HG03460 (cell line): ENCODE results near the gene PRDM16.

Experiments used
- ATAC-seq: cut with Tn5 transposase; IDR thresholded peaks from one replicate; pipeline ENCODE4 v1.9.1; 2021; ENCODE audit not compliant: unreplicated experiment

Gene PRDM16

DNA sequence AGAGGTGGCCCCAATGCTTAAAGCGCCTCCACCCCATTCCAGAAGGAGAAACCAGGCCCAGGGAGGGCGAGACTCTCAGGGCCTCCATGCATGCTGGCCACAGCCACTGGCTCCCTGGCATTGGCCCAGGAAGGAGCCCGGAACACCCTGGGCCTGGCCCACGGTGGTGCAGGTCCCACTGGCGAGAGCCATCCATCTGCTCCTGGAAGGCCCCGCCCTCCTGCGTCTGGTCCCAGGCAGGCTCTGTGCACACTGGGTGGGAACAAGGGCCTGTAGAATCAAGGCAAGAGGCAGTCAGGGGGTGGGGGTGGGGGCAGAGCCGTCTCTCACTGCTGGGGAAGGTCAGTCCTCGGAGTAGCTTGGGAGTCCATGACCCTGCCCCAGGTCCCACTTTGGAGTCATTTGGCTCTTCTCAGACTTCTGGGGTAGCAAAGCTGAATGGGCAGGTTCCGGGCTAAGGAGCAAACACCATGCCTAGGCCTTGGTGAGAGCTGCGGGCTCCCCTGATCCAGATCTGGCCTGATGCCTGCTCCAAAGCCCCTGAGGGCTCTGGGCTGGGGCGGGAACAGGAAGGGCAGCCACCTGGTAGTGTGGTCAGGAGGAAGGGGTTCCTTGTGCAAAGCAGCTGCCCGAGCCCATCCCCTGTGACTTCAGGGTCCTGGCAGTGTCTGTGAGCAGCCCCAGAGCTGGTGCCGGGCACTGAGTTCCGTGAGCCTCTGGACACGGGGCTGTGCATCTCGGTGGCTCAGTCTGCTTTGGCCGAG is 278.4 kb downstream of the PRDM16 start:
- ATAC-seq, result no peak

GRCh38 chr1:3348196-3348865 is 279.3 kb downstream of the PRDM16 start:
- ATAC-seq, result no peak

DNA sequence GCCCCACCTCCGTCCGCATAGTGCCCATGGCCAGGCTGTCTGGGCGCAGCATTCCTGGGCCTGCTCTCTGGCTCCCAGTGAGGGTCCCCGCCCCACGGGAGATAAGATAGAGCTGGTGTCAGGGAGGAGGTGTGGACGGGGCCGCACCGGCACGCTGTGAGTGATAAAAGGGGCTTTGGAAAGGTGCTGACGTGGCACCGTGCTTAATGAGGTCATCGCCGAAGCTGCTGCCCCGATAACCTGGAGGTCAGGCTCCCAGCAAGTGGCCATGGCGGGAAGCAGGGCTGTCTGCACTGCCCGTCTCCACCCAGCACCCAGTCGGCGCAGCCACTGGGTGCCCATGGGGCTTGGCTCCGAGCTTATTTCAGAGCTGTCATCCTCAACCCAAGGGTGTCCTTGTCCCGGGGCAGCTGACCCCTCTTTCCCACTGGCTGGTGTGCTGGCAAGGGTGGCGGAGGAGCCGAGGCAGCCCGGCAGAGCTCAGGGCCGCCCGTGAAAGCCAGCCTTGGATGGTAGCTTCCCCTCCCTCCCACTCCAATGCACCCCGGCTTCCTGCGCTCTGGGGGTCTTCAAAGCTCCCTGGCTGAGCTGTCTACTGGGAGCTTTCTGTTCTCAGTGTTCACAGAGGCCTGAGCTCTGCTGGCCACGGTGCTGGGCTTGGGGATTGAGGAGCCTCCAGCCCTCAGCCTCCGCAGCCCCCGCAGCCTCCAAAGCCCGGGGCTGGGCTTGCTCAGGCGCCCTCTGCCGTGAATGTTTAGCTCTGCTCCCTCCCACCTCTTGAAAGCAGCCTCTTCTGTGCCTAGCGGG is 280.4 kb downstream of the PRDM16 start:
- ATAC-seq, result no peak

- ATAC-seq, result no peak
These were observed 280.9 kb downstream of the PRDM16 start for GRCh38 chr1:3349968-3350299.

DNA sequence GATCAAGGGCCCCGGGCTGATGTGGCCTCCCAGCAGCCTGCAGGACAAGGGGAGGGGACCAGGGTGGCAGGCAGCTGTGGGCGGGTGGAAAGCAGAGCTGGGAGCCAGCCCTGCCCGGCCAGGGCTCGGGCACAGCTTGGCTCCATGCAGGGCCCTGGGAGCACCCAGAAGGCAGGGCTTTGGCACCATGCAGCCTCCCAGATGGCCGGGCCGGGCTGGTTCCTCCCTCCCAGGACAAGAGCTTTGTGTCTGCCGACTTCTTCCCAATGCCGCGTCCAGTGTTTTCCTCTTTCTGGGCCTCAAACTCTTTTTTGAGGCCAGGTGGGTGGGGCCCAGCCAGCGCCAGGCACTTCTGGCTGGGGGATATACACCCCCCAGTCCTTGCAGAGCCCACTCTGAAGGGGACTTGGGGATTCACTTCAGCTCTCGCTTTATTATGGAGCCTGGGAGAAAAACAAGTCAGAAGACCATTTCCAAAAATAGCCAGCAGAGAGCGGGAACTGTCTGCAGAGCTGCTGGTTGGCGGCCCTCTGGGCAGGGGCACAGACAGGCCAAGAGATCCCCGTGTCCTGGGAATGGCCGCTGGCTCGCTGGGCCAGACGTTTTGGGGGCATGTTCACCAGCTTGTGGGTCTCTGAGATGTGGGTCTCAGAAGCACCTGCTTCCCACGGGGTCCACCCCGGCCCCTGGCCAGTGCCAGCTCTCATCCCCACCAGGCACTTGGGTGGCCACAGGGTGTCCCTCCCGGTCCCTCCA is 281.7 kb downstream of the PRDM16 start:
- no peak for ATAC-seq

DNA sequence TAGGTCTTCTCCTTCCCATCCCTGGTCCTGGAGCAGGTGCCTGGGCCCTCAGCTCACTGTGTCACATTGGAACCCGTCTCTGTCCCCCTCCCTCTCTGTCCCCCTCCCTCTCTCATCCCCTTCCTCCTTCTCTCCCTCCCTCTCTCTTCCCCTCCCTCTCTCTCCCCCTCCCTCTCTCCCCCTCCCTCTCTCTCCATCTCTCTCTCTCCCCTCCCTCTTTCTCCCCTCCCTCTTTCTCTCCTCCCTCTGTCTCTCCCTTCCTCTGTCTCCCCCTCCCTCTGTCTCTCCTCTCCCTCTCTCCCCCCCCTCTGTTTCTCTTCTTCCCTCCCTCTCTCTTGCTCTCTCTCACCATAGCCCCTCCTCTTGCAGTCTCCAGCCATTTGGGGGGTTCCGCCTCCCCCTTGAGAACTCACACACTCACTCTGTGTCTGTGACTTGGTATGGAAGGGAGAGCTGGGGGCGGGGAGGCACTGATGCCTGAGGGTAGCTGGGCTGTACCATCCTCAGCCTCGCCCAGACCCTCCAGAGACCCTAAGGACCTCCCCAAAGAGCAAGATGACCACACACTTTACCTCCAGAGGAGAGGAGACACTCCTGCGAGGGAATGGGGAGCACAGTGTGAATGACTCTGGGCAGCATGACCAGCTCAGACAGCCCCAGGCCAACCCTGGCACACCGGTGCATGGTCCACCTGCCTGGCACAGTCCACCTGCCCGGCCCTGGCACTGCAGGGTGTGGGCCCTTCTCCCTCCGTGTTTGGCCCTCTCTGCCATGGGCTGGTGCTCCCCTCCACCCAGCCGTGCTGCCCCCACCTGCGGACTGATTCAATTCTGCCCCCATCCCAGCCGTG is 282.7 kb downstream of the PRDM16 start:
- no peak for ATAC-seq

DNA sequence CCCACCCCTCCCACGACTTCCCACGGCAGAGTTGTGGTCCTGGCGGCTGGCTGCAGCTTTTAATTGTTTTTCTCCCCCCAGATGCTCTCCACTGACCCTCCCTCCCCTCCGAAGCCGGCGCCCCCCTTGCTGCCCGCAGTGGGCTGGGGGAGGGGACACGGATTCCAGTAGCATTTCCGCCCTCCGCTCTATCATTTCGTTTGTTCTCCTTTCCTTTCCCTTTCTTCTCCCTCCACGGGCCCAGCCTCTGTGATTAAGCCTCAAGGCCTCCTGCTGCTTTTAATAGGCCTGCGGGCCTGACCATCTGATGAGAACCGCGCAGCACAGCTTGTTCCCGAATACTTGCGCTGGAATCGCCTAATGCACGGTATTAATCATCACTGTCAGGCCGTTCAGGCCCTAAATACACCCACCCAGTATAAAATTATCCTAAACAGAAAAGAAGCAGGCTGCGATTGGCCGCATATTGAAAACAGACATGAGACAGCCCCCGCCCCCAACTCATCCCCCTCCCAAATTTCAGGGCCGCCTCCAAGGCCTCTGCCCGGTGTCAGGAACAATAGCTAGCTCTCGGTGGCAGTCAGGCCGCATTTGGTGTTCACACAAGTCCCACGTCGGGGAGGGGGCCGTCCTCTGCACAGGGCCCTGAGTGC is 283.4 kb downstream of the PRDM16 start:
- no peak for ATAC-seq

GRCh38 chr1:3352952-3353331 is 283.9 kb downstream of the PRDM16 start:
- no peak for ATAC-seq

DNA sequence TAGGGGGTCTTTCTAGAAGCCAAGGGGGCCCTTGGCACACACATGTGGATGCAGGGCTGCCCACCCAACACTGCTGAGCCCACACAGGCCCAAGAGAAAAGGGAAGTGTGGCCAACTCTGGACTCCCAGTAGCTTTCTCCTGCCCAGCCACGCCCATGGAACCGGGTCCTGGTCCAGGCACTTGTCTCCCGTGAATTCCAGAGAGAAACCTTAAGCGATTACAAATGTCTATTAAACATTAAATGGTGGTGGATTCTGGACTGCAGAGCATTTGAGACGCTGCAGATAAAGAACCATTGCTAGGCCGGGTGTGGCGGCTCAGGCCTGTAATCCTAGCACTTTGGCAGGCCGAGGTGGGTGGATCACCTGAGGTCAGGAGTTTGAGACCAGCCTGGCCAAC is 284.9 kb downstream of the PRDM16 start:
- no peak for ATAC-seq

DNA sequence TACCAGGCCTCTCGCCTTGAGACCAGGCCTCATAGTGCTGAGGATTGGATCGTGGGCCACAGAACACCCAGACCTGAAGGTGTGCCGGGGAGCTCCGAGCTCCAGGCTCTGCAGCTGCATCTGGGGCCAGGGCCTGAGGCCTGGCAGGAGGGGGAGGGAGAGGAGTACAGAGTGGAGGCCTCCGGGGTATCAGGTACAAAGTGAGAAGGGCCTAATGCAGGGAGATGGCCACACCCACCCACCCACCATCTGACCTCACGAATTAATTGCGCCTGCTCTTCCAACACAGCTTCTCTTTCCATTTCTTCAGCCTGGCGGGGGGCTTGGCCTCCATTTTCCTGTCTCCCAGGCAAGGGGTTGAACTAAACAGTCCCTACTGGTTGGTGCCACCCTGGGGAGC is 286.1 kb downstream of the PRDM16 start:
- ATAC-seq, result no peak

DNA sequence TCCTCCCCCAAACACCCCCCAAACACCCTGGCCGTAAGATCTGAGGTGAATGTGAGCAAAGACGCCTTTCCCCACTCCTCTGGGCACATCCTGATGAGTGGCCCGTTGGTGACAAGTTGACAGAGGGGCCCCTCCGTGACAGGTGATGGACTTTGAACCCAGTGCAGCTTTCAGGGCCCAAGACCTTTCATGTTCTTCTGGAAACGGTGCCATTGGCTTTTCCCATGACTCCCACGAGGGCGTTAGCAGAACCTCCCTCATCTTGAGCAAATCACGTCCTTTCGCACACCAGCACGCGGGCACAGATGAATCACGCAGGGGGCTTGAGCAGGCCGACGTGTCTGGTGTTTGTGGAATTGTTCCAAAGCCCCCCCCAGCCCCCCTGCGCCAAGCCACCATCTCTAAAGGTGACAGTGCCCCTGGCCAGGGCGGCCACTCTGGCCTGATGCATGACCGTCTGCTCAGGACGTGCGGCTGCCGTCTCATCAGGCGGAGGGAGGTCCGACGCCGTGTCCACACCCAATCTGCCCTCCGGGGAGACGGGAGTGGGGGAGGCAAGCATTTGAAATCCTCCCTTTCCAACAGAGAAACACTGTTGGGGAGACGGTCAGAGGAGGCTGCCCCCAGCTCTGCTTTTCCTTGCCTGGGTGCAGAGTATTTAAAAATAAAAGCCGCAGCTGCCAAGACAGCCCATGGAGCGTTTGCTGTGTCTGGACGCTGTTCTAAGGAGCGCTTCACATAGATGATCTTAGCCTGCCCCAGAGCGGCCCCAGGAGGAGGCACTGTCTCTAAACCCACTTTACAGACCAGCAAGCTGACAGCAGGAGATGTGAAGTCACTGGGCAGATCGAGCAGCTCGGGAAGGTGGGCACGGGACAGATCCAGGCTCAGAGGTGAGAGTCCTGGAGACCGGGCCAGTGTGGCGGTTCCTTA is 287.2 kb downstream of the PRDM16 start:
- no peak for ATAC-seq

- no peak for ATAC-seq
These were observed 287.9 kb downstream of the PRDM16 start for GRCh38 chr1:3356827-3357460.

- no peak for ATAC-seq
These were observed 288.7 kb downstream of the PRDM16 start for GRCh38 chr1:3357526-3358297.

DNA sequence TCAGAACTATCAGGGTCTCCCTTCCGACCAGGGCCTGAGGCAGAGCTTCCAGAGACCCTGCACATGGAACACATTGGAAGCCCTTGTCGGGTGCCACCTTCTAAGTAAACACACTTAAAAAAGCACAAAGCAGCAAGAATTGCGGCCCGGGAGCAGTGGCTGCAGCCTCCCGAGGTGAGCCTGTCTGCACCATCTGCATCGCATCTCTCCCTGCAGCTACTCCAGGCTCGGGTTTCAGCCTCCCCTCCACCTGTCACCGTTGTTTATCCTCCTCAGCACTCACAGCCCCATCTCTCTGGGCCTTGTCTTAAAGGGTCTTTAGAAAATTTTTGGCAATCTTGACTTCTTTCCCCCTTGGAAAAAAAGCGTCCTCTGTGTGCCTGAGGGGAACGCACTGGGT is 290.3 kb downstream of the PRDM16 start:
- no peak for ATAC-seq

- no peak for ATAC-seq
These were observed 290.9 kb downstream of the PRDM16 start for GRCh38 chr1:3359756-3360440.

- ATAC-seq, result no peak
These were observed 291.7 kb downstream of the PRDM16 start for GRCh38 chr1:3360646-3361257.

DNA sequence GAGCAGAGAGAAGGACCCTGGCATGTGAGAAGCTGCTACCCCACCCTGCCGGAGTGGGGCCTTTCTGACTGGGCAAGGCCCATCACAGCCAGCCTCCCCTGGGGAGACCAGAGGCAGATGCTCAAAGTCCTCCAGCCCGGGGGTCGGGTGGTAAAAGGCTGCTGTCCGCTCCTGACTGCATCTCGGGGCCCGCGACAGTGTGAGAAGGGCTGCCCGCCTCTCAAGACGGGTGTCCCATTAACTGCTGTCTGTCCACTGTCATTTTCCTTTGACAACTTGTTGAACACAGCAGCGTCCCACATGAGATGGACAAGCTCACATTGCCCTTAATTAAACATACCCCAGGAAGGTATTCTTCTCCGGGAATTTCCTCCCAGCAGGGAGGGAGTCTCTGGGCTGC is 294.0 kb downstream of the PRDM16 start:
- no peak for ATAC-seq
